ENCODE data around the gene MAP3K1. TPM values are rescaled to one million over a fixed set of nuclear protein-coding genes. Genes with fewer than 3 reads are reported as not detected.

MAP3K1 gene
- total and polyA plus RNA-seq, 9 of the 15 experiments (the other 6 are each of a cell fraction or from before 2014, with no cell fraction given) = 3.9 to 13.9 (median 7.5) TPM

DNA sequence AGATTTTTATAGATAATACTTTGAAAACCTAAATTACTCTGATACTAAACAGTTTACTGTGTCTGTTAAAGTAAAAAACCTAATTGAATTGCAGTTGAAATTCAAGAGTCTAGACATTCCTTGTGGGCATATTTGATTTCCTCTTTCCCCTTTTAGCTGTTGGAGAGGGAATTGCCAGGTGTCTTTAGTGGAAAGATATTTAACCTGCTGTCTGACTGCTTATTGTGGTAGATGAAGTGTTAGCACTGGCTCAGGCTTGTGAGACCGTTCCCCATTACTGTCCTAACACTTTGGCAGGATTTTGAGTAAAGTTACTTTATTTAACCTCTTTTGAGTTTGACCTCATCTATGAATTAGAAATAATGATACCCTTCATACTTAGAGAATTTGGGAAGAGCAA is 16.4 kb downstream of the MAP3K1 start:
- no peaks in the 10 kb centered on the region for H3K27me3 ChIP-seq (ENCODE audit: control insufficient read depth in 2 of 2, insufficient read depth in 2 of 2, low read length in 2 of 2)
- no peak overlapping the region for H3K27ac ChIP-seq (ENCODE audit: extremely low read depth, low read depth, low read length)
- peaks cover 23% of the 10 kb centered on the region for H4K20me1 ChIP-seq (replicated peaks; ENCODE audit: control insufficient read depth, insufficient read depth, low read length)
- 80% methylated on average over 1 of the region's 1 CpG for WGBS (ENCODE audit: insufficient coverage, low coverage, missing lambda C conversion rate)
- H3K9ac ChIP-seq (ENCODE audit: insufficient read depth in 1 of 2, low read depth in 2 of 2, low read length in 2 of 2) = no peak overlapping the region
- no peak for FAIRE-seq
- peaks cover 3% of the 10 kb centered on the region for H3K9me1 ChIP-seq (ENCODE audit: control insufficient read depth, insufficient read depth, low read length)
- in situ Hi-C loops (cut with MboI) = loop anchor here (25.0 kb wide), 1 partner anchor 894 kb away; no protein-coding TSS in a partner anchor
- ChIA-PET CTCF (ENCODE audit: low intra/inter-chr PET ratio) (no interaction called here), POLR2A (no interaction called here)
- H3K9me3 ChIP-seq (replicated peaks; ENCODE audit: control insufficient read depth, insufficient read depth, low read depth, low read length) = no peaks in the 10 kb centered on the region
- TF ChIP-seq RAD21 (CRISPR knock-in tag; conservative IDR thresholded peaks at IDR 0.05 in 1 of 2, IDR thresholded peaks at IDR 0.05 in 1 of 2) (no peak), KLF16 (IDR thresholded peaks at IDR 0.05) (no peak), STAT5B (CRISPR knock-in tag; IDR thresholded peaks at IDR 0.05) (no peak)
- peaks cover 5 to 25% of the 10 kb centered on the region in 2 experiments for H3K4me1 ChIP-seq (replicated peaks in 1 of 2; ENCODE audit: control insufficient read depth in 2 of 2, insufficient read depth in 2 of 2, low read length in 2 of 2)
- no peak for DNase-seq (ENCODE audit: extremely low read depth in 1 of 4, low spot score in 3 of 4)
- intact Hi-C loops (cut with micrococcal nuclease) = no loop called here
- H2AFZ ChIP-seq (ENCODE audit: low read depth, low read length) = no peak overlapping the region
- no TSS peak for BruUV-seq (replicated peaks)
- no peak overlapping the region for H3K4me3 ChIP-seq
- H3K79me2 ChIP-seq (ENCODE audit: control insufficient read depth, insufficient read depth, low read length) = peaks cover 74% of the 10 kb centered on the region
- ATAC-seq = no peak
- no peaks in the 10 kb centered on the region for H3K36me3 ChIP-seq (ENCODE audit: control insufficient read depth, insufficient read depth, low read length)
- H3K4me2 ChIP-seq (ENCODE audit: insufficient read depth, low read length) = no peak overlapping the region

DNA sequence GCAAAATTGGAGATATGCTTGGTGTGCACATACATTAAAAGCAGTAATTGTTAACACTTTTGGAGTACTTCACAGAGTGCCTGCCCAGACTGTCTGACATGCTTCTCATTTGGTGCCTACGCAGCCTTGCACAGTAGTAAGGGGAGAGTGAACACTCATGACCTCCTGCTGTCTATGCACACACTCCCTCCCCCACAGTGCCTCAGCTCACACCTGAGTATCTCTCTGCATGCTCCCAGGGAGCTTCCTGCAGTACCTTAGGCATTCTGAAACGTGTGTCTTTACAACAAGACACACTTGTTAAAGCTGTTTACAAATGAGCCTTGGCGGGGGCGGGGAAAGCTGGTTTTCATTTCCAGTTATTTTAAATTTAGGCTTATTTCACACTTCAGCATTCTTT is 18.0 kb downstream of the MAP3K1 start:
- WGBS (ENCODE audit: insufficient coverage, low coverage, missing lambda C conversion rate) = 71% methylated on average over 4 of the region's 4 CpGs
- H2AFZ ChIP-seq (ENCODE audit: low read depth, low read length) = no peak overlapping the region
- H4K20me1 ChIP-seq (replicated peaks; ENCODE audit: control insufficient read depth, insufficient read depth, low read length) = peaks cover 13% of the 10 kb centered on the region
- intact Hi-C loops (cut with micrococcal nuclease) = no loop called here
- no peaks in the 10 kb centered on the region for H3K36me3 ChIP-seq (ENCODE audit: control insufficient read depth, insufficient read depth, low read length)
- peak overlapping the region in 1 of 2 experiments; percentile 37; a peak in 1 of 4 replicates for H3K9ac ChIP-seq (ENCODE audit: insufficient read depth in 1 of 2, low read depth in 2 of 2, low read length in 2 of 2)
- H3K79me2 ChIP-seq (ENCODE audit: control insufficient read depth, insufficient read depth, low read length) = peaks cover 70% of the 10 kb centered on the region
- H3K4me3 ChIP-seq = no peak overlapping the region
- CTCF ChIA-PET (ENCODE audit: low intra/inter-chr PET ratio) = no interaction called here
- ATAC-seq (peak; percentile 32; the same call in 2 of the 3 replicates), FAIRE-seq (no peak), DNase-seq (ENCODE audit: extremely low read depth in 1 of 4, low spot score in 3 of 4) (no peak)
- TF ChIP-seq, protein P1, sequence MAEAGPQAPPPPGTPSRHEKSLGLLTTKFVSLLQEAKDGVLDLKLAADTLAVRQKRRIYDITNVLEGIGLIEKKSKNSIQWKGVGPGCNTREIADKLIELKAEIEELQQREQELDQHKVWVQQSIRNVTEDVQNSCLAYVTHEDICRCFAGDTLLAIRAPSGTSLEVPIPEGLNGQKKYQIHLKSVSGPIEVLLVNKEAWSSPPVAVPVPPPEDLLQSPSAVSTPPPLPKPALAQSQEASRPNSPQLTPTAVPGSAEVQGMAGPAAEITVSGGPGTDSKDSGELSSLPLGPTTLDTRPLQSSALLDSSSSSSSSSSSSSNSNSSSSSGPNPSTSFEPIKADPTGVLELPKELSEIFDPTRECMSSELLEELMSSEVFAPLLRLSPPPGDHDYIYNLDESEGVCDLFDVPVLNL (CRISPR knock-in tag; IDR thresholded peaks at IDR 0.05; ENCODE audit: low read depth) = no peak
- TF ChIP-seq CREBBP (IDR thresholded peaks at IDR 0.05; ENCODE audit: low read depth, low read length) = no peak
- no peak for TF ChIP-seq ZKSCAN1 (IDR thresholded peaks at IDR 0.05; ENCODE audit: low read depth, low read length)
- no peak for TF ChIP-seq MYC (IDR thresholded peaks at IDR 0.05; ENCODE audit: low read depth, low read length)
- TF ChIP-seq MYC (CRISPR knock-in tag; IDR thresholded peaks at IDR 0.05; ENCODE audit: borderline replicate concordance, low read depth) = no peak
- no peak for TF ChIP-seq SMARCE1 (IDR thresholded peaks at IDR 0.05)
- POLR2A ChIA-PET = interaction anchor here (1.0 kb wide), 1 partner anchor 9 kb away, joined by 3 read pairs; no protein-coding TSS in a partner anchor
- in situ Hi-C loops (cut with MboI) = loop anchor here (25.0 kb wide), 1 partner anchor 896 kb away; no protein-coding TSS in a partner anchor
- H3K27ac ChIP-seq (ENCODE audit: extremely low read depth, low read depth, low read length) = no peak overlapping the region
- no peaks in the 10 kb centered on the region for H3K9me3 ChIP-seq (replicated peaks; ENCODE audit: control insufficient read depth, insufficient read depth, low read depth, low read length)
- no peaks in the 10 kb centered on the region for H3K27me3 ChIP-seq (ENCODE audit: control insufficient read depth in 2 of 2, insufficient read depth in 2 of 2, low read length in 2 of 2)
- no peak overlapping the region for H3K4me2 ChIP-seq (ENCODE audit: insufficient read depth, low read length)
- H3K9me1 ChIP-seq (ENCODE audit: control insufficient read depth, insufficient read depth, low read length) = no peaks in the 10 kb centered on the region
- no TSS peak for BruUV-seq (replicated peaks)
- H3K4me1 ChIP-seq (replicated peaks in 1 of 2; ENCODE audit: control insufficient read depth in 2 of 2, insufficient read depth in 2 of 2, low read length in 2 of 2) = peaks cover 5 to 22% of the 10 kb centered on the region in 2 experiments
